Measurements from ENCODE around the gene FAM3D. TPM values are rescaled to one million over a fixed set of nuclear protein-coding genes. Genes with fewer than 3 reads are reported as not detected.

FAM3D gene
- total and polyA plus RNA-seq, 2 of the 8 experiments (the other 6 are each of a cell fraction or from before 2014, with no cell fraction given), result not detected

- Histone ChIP-seq H3K27me3 (replicated peaks in 1 of 4; ENCODE audit: control insufficient read depth in 3 of 4, extremely low read depth in 1 of 4, insufficient read depth in 3 of 4, low read length in 3 of 4) (peaks cover 0 to 6% (median 0%) of the 10 kb centered on the region in 4 experiments; a peak in 1 of 7 replicates), H2AK5ac (ENCODE audit: low read depth, low read length) (peak overlapping the region; percentile 67; the same call in 1 of the 2 replicates), H4K5ac (ENCODE audit: insufficient read length, low read depth, low read length) (no peak overlapping the region), H3K14ac (ENCODE audit: insufficient read length) (no peak overlapping the region), H4K8ac (ENCODE audit: extremely low read depth, insufficient read depth, low read length) (no peak overlapping the region), H2AFZ (ENCODE audit: low read length) (no peak overlapping the region), H2BK120ac (replicated peaks; ENCODE audit: low read depth, low read length) (no peak overlapping the region), H3K27ac (ENCODE audit: low read depth, low read length) (no peak overlapping the region), H4K91ac (replicated peaks; ENCODE audit: insufficient read length, low read length) (no peak overlapping the region), H3K36me3 (ENCODE audit: control insufficient read depth in 2 of 4, insufficient read depth in 4 of 4, low read length in 3 of 4) (no peaks in the 10 kb centered on the region), H3K4me1 (replicated peaks in 1 of 4; ENCODE audit: control insufficient read depth in 3 of 4, insufficient read depth in 4 of 4, low read length in 3 of 4) (peaks cover 0 to 4% (median 0%) of the 10 kb centered on the region in 4 experiments; a peak in 1 of 7 replicates), H4K20me1 (replicated peaks in 1 of 2; ENCODE audit: control insufficient read depth in 1 of 2, insufficient read depth in 2 of 2, low read length in 2 of 2) (no peaks in the 10 kb centered on the region), H3K23me2 (ENCODE audit: low read depth, low read length) (no peaks in the 10 kb centered on the region), H3K9ac (replicated peaks in 1 of 4; ENCODE audit: extremely low read depth in 1 of 4, low read depth in 3 of 4, low read length in 3 of 4) (no peak overlapping the region), H2BK5ac (ENCODE audit: low read depth, low read length) (no peak overlapping the region), H3K79me2 (ENCODE audit: control insufficient read depth in 1 of 2, insufficient read depth in 2 of 2, low read length in 2 of 2) (no peaks in the 10 kb centered on the region), H3K18ac (ENCODE audit: extremely low read depth, low read length) (no peak overlapping the region), H2BK12ac (ENCODE audit: low read depth, low read length) (no peak overlapping the region), H3K56ac (replicated peaks; ENCODE audit: insufficient read length, low read depth, low read length) (no peak overlapping the region), H3K4me2 (ENCODE audit: insufficient read depth in 1 of 2, low read depth in 2 of 2, low read length in 2 of 2) (no peak overlapping the region), H3K79me1 (ENCODE audit: low read depth, low read length) (no peaks in the 10 kb centered on the region), H3K4ac (replicated peaks; ENCODE audit: insufficient read length, low read depth, low read length) (no peak overlapping the region), H2BK20ac (ENCODE audit: low read length) (no peak overlapping the region), H2BK15ac (ENCODE audit: low read length) (no peak overlapping the region), H3K4me3 (ENCODE audit: extremely low read depth in 1 of 4, insufficient read depth in 2 of 4, low read depth in 3 of 4, low read length in 4 of 4) (no peak overlapping the region), H3K23ac (ENCODE audit: insufficient read length) (no peak overlapping the region), H3K9me3 (ENCODE audit: insufficient read depth in 2 of 2, low read depth in 1 of 2, low read length in 1 of 2) (no peaks in the 10 kb centered on the region)
- no peak for FAIRE-seq
- no peak for DNase-seq (ENCODE audit: low read depth in 1 of 2, low spot score in 2 of 2)
- ChIA-PET POLR2A (ENCODE audit: partially characterized antibody) (interaction anchor here (1.0 kb wide), 1 partner anchor 59 kb away, joined by 3 read pairs; no protein-coding TSS in a partner anchor), CTCF (ENCODE audit: partially characterized antibody) (interaction anchor here (0.7 to 25.1 kb wide), 6 partner anchors 9 to 55 kb away, joined by 3 to 994 read pairs (median 3); partner anchors contain the start of gene FAM107A)
- 94% methylated on average over 6 of the region's 6 CpGs; no CpG with 5 or more reads in 1 of the 2 experiments for WGBS, 2 experiments (ENCODE audit: extremely low coverage in 1 of 2, insufficient coverage in 1 of 2, insufficient read length in 1 of 2, insufficient replicate concordance in 2 of 2, low coverage in 1 of 2, low lambda C conversion rate in 2 of 2, missing lambda C conversion rate in 1 of 2)
- TF ChIP-seq BRCA1 (IDR thresholded peaks at IDR 0.05; ENCODE audit: low read depth, low read length) (no peak), CBX5 (IDR thresholded peaks at IDR 0.05; ENCODE audit: low read depth, low read length) (no peak), POLR2AphosphoS5 (IDR thresholded peaks at IDR 0.05; ENCODE audit: low read depth, low read length) (no peak), RBBP5 (IDR thresholded peaks at IDR 0.05; ENCODE audit: borderline replicate concordance, low read depth, low read length) (no peak), MAFK (IDR thresholded peaks at IDR 0.05; ENCODE audit: low read depth, low read length) (no peak), ASH2L (IDR thresholded peaks at IDR 0.05; ENCODE audit: low read length) (no peak), CHD1 (IDR thresholded peaks at IDR 0.05; ENCODE audit: low read depth, low read length) (no peak), SP1 (IDR thresholded peaks at IDR 0.05; ENCODE audit: low read depth, low read length) (no peak), NANOG (IDR thresholded peaks at IDR 0.05; ENCODE audit: insufficient read depth, low read depth, low read length, poor library complexity, severe bottlenecking) (no peak), PHF8 (conservative IDR thresholded peaks at IDR 0.05; ENCODE audit: low read depth, low read length) (no peak), SRF (IDR thresholded peaks at IDR 0.05; ENCODE audit: low read depth, low read length) (no peak), KDM1A (IDR thresholded peaks at IDR 0.05; ENCODE audit: borderline replicate concordance, low read length) (no peak), CREB1 (IDR thresholded peaks at IDR 0.05) (no peak), SUZ12 (IDR thresholded peaks at IDR 0.05; ENCODE audit: low read length) (no peak), EGR1 (IDR thresholded peaks at IDR 0.05; ENCODE audit: borderline replicate concordance, low read depth, low read length) (no peak)
- TF ChIP-seq, protein P1, sequence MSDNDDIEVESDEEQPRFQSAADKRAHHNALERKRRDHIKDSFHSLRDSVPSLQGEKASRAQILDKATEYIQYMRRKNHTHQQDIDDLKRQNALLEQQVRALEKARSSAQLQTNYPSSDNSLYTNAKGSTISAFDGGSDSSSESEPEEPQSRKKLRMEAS (IDR thresholded peaks at IDR 0.05), result no peak
Measured at GRCh38 chr3:58627941-58628340, 38.6 kb downstream of the FAM3D start.
